NCI-H1105 treated with DMSO at 0.1 percent for 48 hours (cell line): Measurements from ENCODE around the gene KRTAP5-4.
"Not testable (repeated sequence)": the region's sequence is repeated elsewhere in the genome, so short reads cannot be mapped to it uniquely, and the experiment has no call there.

ENCODE experiments used
- DNase-seq: peaks from one replicate; lab custom pipeline; 2025; lab: John Stamatoyannopoulos, UW

Gene KRTAP5-4

GRCh38 chr11:1622086-1622485 is at the start of gene KRTAP5-4:
Gene KRTAP5-4 (minus strand): TSS chr11:1622138. CDS start chr11:1622093, 45 bp downstream.
- no peak for DNase-seq

- no peak for DNase-seq
Observed at GRCh38 chr11:1671658-1672057, 49.7 kb upstream of the KRTAP5-4 start.

GRCh38 chr11:1670905-1671371 is 49.0 kb upstream of the KRTAP5-4 start:
- no peak for DNase-seq

GRCh38 chr11:1670457-1670856 is 48.5 kb upstream of the KRTAP5-4 start:
- DNase-seq, result not testable (repeated sequence)

- DNase-seq, result no peak
Observed at GRCh38 chr11:1669546-1670218, 47.7 kb upstream of the KRTAP5-4 start.

- DNase-seq, result no peak
Observed at GRCh38 chr11:1668911-1669473, 47.1 kb upstream of the KRTAP5-4 start.

- DNase-seq, result no peak
Observed at GRCh38 chr11:1667906-1668305, 46.0 kb upstream of the KRTAP5-4 start.

- no peak for DNase-seq
Observed at GRCh38 chr11:1667121-1667850, 45.3 kb upstream of the KRTAP5-4 start.

- DNase-seq, result no peak
Observed at GRCh38 chr11:1665313-1665712, 43.4 kb upstream of the KRTAP5-4 start.

- not testable (repeated sequence) for DNase-seq
Observed at GRCh38 chr11:1662699-1663283, 40.9 kb upstream of the KRTAP5-4 start.

GRCh38 chr11:1661454-1662269 is 39.7 kb upstream of the KRTAP5-4 start:
- DNase-seq, result not testable (repeated sequence)

- no peak for DNase-seq
Observed at GRCh38 chr11:1660111-1660867, 38.4 kb upstream of the KRTAP5-4 start.

GRCh38 chr11:1659506-1659905 is 37.6 kb upstream of the KRTAP5-4 start:
- DNase-seq, result no peak

- no peak for DNase-seq
Observed at GRCh38 chr11:1656670-1657069, 34.7 kb upstream of the KRTAP5-4 start.

GRCh38 chr11:1656061-1656441 is 34.1 kb upstream of the KRTAP5-4 start:
- no peak for DNase-seq

GRCh38 chr11:1655168-1656060 is 33.5 kb upstream of the KRTAP5-4 start:
- DNase-seq, result no peak

GRCh38 chr11:1654388-1655167 is 32.6 kb upstream of the KRTAP5-4 start:
- no peak for DNase-seq

GRCh38 chr11:1653541-1654387 is 31.8 kb upstream of the KRTAP5-4 start:
- DNase-seq, result no peak
